ENCODE data around the gene KCNQ1. TPM values are rescaled to one million over a fixed set of nuclear protein-coding genes. Genes with fewer than 3 reads are reported as not detected.

KCNQ1 gene
- total RNA-seq, 2 experiments from 2014 or later = 20.4 to 26.0 TPM

- Mint-ChIP-seq H3K27me3 (ENCODE audit: low read depth) (peaks cover 8% of the 10 kb centered on the region), H3K9me3 (ENCODE audit: insufficient read depth) (no peaks in the 10 kb centered on the region), H3K36me3 (ENCODE audit: low read depth) (no peaks in the 10 kb centered on the region), H3K4me1 (ENCODE audit: low read depth) (peaks cover 2% of the 10 kb centered on the region), H3K27ac (no peak overlapping the region), H3K4me3 (no peak overlapping the region)
- ATAC-seq (no peak), DNase-seq (no peak)
- ChIA-PET CTCF (interaction anchor here (1.5 kb wide), 1 partner anchor 98 kb away, joined by 3 read pairs; no protein-coding TSS in a partner anchor), POLR2A (no interaction called here)
These were observed 344.5 kb downstream of the KCNQ1 start for GRCh38 chr11:2789331-2789730.

- ATAC-seq (no peak), DNase-seq (no peak)
- Mint-ChIP-seq H3K27me3 (ENCODE audit: low read depth) (peaks cover 6% of the 10 kb centered on the region), H3K9me3 (ENCODE audit: insufficient read depth) (no peaks in the 10 kb centered on the region), H3K4me1 (ENCODE audit: low read depth) (peaks cover 2% of the 10 kb centered on the region), H3K4me3 (no peak overlapping the region), H3K36me3 (ENCODE audit: low read depth) (no peaks in the 10 kb centered on the region), H3K27ac (no peak overlapping the region)
- ChIA-PET POLR2A (no interaction called here), CTCF (interaction anchor here (1.5 kb wide), 1 partner anchor 98 kb away, joined by 3 read pairs; no protein-coding TSS in a partner anchor)
These were observed 345.2 kb downstream of the KCNQ1 start for GRCh38 chr11:2789791-2790567.

- DNase-seq (no peak), ATAC-seq (no peak)
- Mint-ChIP-seq H3K9me3 (ENCODE audit: insufficient read depth) (no peaks in the 10 kb centered on the region), H3K36me3 (ENCODE audit: low read depth) (no peaks in the 10 kb centered on the region), H3K4me3 (no peak overlapping the region), H3K27ac (no peak overlapping the region), H3K4me1 (ENCODE audit: low read depth) (peaks cover 2% of the 10 kb centered on the region), H3K27me3 (ENCODE audit: low read depth) (peaks cover 6% of the 10 kb centered on the region)
- ChIA-PET CTCF (interaction anchor here (1.5 kb wide), 1 partner anchor 97 kb away, joined by 3 read pairs; no protein-coding TSS in a partner anchor), POLR2A (no interaction called here)
These were observed 345.7 kb downstream of the KCNQ1 start for GRCh38 chr11:2790568-2790921.

GRCh38 chr11:2791139-2791520 lies 346.3 kb downstream of the KCNQ1 start:
- Mint-ChIP-seq H3K4me3 (no peak overlapping the region), H3K4me1 (ENCODE audit: low read depth) (peaks cover 2% of the 10 kb centered on the region), H3K9me3 (ENCODE audit: insufficient read depth) (no peaks in the 10 kb centered on the region), H3K27me3 (ENCODE audit: low read depth) (peaks cover 5% of the 10 kb centered on the region), H3K36me3 (ENCODE audit: low read depth) (no peaks in the 10 kb centered on the region), H3K27ac (no peak overlapping the region)
- no peak for DNase-seq
- ChIA-PET POLR2A (no interaction called here), CTCF (no interaction called here)
- no peak for ATAC-seq

GRCh38 chr11:2791521-2792380 lies 346.9 kb downstream of the KCNQ1 start:
- H3K27ac Mint-ChIP-seq = peak overlapping the region; percentile 69
- CTCF ChIA-PET = no interaction called here
- peak; percentile 66 for ATAC-seq

GRCh38 chr11:2792381-2793250 lies 347.8 kb downstream of the KCNQ1 start:
- CTCF ChIA-PET = no interaction called here
- Mint-ChIP-seq H3K36me3 (ENCODE audit: low read depth) (no peaks in the 10 kb centered on the region), H3K9me3 (ENCODE audit: insufficient read depth) (no peaks in the 10 kb centered on the region), H3K27me3 (ENCODE audit: low read depth) (peaks cover 2% of the 10 kb centered on the region), H3K4me3 (peak overlapping the region; percentile 22), H3K27ac (peak overlapping the region; percentile 69), H3K4me1 (ENCODE audit: low read depth) (peaks cover 2% of the 10 kb centered on the region)
- no peak for ATAC-seq
- DNase-seq = no peak
- POLR2A ChIA-PET = no interaction called here

More at GRCh38 chr11:2791521-2792380, 346.9 kb downstream of the KCNQ1 start:
- POLR2A ChIA-PET = no interaction called here
- Mint-ChIP-seq H3K27me3 (ENCODE audit: low read depth) (peaks cover 2% of the 10 kb centered on the region), H3K36me3 (ENCODE audit: low read depth) (no peaks in the 10 kb centered on the region), H3K4me3 (peak overlapping the region; percentile 46), H3K4me1 (ENCODE audit: low read depth) (peaks cover 2% of the 10 kb centered on the region), H3K9me3 (ENCODE audit: insufficient read depth) (no peaks in the 10 kb centered on the region)
- peak; percentile 38 for DNase-seq

GRCh38 chr11:2793701-2794045 lies 348.9 kb downstream of the KCNQ1 start:
- Mint-ChIP-seq H3K4me1 (ENCODE audit: low read depth) (peaks cover 2% of the 10 kb centered on the region), H3K27me3 (ENCODE audit: low read depth) (peaks cover 2% of the 10 kb centered on the region), H3K27ac (no peak overlapping the region), H3K9me3 (ENCODE audit: insufficient read depth) (no peaks in the 10 kb centered on the region), H3K36me3 (ENCODE audit: low read depth) (no peaks in the 10 kb centered on the region), H3K4me3 (no peak overlapping the region)
- no peak for DNase-seq
- ChIA-PET POLR2A (no interaction called here), CTCF (no interaction called here)
- ATAC-seq = no peak

GRCh38 chr11:2794046-2794967 lies 349.5 kb downstream of the KCNQ1 start:
- ChIA-PET POLR2A (no interaction called here), CTCF (no interaction called here)
- no peak overlapping the region for H3K27ac Mint-ChIP-seq

GRCh38 chr11:2794968-2795322 lies 350.1 kb downstream of the KCNQ1 start:
- Mint-ChIP-seq H3K9me3 (ENCODE audit: insufficient read depth) (no peaks in the 10 kb centered on the region), H3K36me3 (ENCODE audit: low read depth) (no peaks in the 10 kb centered on the region), H3K27ac (no peak overlapping the region), H3K27me3 (ENCODE audit: low read depth) (peaks cover 2% of the 10 kb centered on the region), H3K4me3 (no peak overlapping the region), H3K4me1 (ENCODE audit: low read depth) (peaks cover 2% of the 10 kb centered on the region)
- POLR2A ChIA-PET = no interaction called here
- CTCF ChIA-PET = no interaction called here
- ATAC-seq = no peak
- no peak for DNase-seq

More at GRCh38 chr11:2794046-2794967, 349.5 kb downstream of the KCNQ1 start:
- ATAC-seq (no peak), DNase-seq (no peak)
- H3K9me3 Mint-ChIP-seq (ENCODE audit: insufficient read depth) = no peaks in the 10 kb centered on the region
- peaks cover 2% of the 10 kb centered on the region for H3K4me1 Mint-ChIP-seq (ENCODE audit: low read depth)
- H3K36me3 Mint-ChIP-seq (ENCODE audit: low read depth) = no peaks in the 10 kb centered on the region
- H3K4me3 Mint-ChIP-seq = no peak overlapping the region
- peaks cover 2% of the 10 kb centered on the region for H3K27me3 Mint-ChIP-seq (ENCODE audit: low read depth)

- Mint-ChIP-seq H3K4me3 (no peak overlapping the region), H3K9me3 (ENCODE audit: insufficient read depth) (no peaks in the 10 kb centered on the region)
These were observed 350.7 kb downstream of the KCNQ1 start for GRCh38 chr11:2795491-2795991.

GRCh38 chr11:2796091-2796490 lies 351.3 kb downstream of the KCNQ1 start:
- Mint-ChIP-seq H3K27me3 (ENCODE audit: low read depth) (no peaks in the 10 kb centered on the region), H3K9me3 (ENCODE audit: insufficient read depth) (no peaks in the 10 kb centered on the region), H3K36me3 (ENCODE audit: low read depth) (no peaks in the 10 kb centered on the region), H3K4me3 (no peak overlapping the region), H3K27ac (no peak overlapping the region), H3K4me1 (ENCODE audit: low read depth) (peaks cover 2% of the 10 kb centered on the region)
- ChIA-PET POLR2A (no interaction called here), CTCF (no interaction called here)
- ATAC-seq (no peak), DNase-seq (no peak)

More at GRCh38 chr11:2795491-2795991, 350.7 kb downstream of the KCNQ1 start:
- Mint-ChIP-seq H3K4me1 (ENCODE audit: low read depth) (peaks cover 2% of the 10 kb centered on the region), H3K27me3 (ENCODE audit: low read depth) (peaks cover 2% of the 10 kb centered on the region), H3K36me3 (ENCODE audit: low read depth) (no peaks in the 10 kb centered on the region), H3K27ac (no peak overlapping the region)
- DNase-seq (no peak), ATAC-seq (no peak)
- CTCF ChIA-PET = no interaction called here
- POLR2A ChIA-PET = no interaction called here
